NCI-H748 treated with DMSO at 0.1 percent for 48 hours (cell line): Measurements from ENCODE around the gene TRABD2B.

ENCODE experiments used
- DNase-seq: peaks from one replicate; lab custom pipeline; 2025; lab: John Stamatoyannopoulos, UW

The TRABD2B gene

DNA sequence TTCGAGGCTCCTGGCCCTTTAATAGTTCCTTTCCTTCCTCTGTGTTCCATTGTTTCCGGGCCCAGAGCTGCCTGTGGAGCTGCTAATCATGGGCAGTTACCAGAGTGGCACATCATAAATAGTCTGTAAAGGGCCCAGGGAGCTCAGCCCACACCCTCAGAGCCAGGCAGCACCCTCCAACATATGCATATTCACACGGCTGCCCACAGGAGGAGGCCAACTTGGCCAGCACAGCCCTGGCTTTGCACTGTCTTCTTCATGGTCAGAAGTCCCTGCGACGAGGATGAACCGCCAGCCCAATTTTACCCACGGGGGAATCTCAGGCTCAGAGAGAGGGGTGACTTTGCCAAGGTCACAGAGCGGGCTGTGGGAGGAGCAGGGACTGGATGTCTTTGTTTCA lies 172.5 kb downstream of the TRABD2B start:
- DNase-seq = no peak

DNA sequence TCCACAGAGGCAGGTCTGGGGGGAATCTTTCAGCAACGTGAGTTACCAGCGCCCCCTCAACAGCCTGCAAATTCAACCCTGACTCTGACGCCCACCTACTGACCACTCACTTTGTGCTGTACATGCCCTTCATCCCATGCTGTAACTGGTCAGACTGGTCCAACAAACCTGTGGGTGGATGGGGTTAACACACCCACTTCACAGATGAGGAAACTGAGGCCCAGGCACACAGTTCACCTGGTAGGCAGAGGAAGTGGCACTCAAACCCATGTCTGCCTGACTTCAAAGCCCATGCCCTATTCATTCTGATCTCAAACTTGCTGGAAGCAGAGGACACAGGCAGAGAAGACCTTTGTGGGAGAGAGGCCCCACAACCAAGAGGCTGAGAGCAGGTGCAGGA lies 172.9 kb downstream of the TRABD2B start:
- no peak for DNase-seq

DNA sequence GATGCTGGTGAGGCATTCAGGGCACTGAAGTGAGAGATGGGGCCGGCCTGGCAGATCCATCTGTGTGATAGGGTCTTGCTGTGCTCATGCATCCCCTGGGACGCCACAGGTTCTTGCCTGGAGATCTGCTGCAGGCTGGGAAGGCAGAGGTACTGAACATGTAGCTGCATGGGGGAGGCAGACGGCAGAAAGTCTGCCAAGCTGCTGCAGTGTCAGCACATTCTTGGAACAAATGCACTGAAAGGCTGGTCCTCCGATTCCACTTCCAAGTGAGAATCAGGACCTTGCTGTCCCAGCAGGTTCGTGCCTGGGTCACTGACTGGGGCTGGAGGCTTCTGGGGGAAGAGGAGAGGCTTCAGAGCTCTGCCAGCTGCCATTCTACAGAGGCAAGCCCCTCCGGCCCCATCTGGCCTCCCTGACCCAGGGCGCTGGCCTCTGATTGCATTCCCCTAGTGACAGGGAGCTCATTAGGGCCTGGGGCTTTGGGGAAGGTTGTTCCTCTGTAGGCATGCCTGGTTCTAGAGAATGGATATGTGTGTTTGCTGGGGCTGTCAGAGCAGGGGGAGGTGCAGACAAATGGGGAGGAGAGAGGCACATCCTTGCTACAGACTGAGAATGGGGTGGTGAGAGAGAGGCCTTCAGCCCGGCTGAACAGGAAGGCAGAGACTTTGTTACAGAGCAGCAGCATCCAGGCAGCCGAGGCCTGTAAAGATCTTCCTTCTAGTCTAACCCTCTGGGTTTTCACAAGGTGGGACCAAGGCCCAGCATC lies 174.0 kb downstream of the TRABD2B start:
- DNase-seq = no peak

DNA sequence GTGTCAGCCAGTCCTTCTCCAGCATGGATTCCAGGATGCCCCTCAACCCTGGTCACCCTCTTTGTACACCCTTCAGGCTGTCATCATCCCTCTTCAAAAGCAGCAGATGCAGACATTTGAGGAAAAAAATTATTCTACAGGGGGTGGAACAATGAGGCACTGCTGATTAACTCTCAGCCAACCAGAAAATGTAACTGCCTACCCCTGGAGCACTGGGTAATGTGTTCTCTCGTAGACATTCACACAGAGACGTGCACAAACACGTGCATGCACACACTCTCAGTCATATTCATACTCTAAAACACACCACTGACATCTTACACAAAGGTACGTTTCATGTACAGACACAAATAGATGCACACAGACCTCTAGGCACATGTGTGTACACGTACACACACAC lies 175.4 kb downstream of the TRABD2B start:
- DNase-seq = no peak

- DNase-seq = no peak
These were observed 177.7 kb downstream of the TRABD2B start for GRCh38 chr1:47819574-47819888.

DNA sequence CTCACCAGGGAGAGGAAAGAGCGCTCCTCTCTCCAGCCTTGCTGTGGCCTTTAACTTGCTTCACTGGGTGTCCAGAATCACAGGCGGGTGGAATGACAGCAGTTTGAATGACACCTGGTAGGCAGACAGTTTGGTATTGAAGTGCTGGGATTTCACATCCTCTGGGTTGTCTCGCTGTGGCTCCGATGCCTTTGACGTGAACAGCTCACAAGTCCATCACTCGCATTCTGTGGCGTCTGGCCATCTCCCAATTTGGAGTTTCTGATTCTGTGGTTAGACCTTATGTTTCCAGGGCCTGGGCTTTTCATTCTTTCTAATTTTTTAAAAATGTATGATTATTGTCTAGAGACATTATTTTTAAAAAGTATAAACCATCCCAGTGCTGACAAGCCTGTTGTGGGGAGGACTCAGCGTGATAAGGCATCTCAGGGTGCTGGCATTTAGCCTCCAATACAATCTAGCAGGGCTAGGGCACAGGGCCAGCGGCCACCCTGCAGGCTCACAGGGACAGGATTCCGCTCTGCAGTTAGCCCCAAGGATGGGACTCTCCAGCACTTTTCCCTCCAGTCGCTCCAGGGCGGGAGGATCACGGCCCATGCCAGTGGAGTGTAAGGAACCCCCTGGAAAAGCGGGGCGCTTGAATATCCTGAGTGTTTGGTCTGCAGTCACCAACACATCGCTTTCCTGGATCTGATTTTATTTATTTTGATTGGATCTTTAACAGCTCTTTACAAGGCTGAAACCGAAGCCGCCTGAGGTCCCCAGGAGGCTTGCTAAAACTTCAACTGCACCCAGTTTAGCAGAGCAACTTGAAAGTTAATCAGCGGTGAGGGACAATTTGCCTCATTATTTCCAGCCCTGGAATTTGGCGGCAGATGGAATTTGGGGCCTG lies 178.3 kb downstream of the TRABD2B start:
- DNase-seq = no peak

- DNase-seq = no peak
These were observed 179.3 kb downstream of the TRABD2B start for GRCh38 chr1:47817861-47818260.

- DNase-seq = no peak
These were observed 180.7 kb downstream of the TRABD2B start for GRCh38 chr1:47816325-47817071.

- no peak for DNase-seq
These were observed 182.4 kb downstream of the TRABD2B start for GRCh38 chr1:47814612-47815395.

DNA sequence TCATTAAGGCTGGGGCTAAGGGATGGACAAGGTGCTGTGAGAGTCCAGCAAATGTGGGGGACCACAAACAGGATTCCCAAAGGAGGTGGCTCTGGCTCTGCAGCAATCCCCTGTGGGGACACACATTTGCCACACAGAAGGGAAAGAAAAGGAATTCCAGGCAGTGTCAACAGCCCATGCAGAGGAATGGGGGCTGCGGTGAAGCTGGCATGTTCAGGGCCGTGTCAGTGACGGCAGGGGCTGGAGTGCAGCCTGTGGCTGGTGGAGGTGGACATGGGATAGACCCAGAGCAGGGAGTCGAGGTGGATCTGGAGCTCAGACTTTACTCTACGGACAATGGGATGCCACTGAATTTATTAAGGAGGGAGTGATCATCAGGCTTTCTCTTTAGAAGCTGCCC lies 183.2 kb downstream of the TRABD2B start:
- no peak for DNase-seq

DNA sequence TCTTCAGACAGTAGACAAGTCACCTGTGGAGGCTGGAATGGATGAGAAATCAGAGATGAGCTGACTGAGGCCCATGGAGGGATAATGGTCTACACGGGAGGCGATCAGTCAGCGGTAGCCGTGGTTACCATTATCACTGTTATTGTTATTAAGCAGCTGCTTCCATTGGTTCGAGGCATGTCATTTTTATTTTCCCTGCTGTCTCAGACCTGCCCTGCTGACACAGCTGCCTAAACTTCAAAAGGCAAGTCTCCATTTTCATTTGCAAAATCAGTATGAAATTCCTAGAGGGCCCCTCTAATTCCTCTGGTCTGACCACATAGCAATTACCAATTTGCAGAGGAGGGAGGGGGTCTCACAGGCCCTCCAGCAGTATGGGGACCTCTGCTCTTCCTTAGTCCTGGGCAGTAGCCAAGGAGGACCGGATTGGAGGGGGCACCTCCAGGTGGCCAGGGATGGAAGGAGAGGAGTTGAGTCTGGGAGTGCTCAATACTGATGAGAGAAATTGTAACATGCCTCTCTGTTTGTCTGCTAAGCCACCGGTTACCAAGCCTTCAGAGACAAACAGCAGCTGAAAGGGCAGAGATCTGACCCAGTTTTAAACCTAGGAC lies 184.2 kb downstream of the TRABD2B start:
- peak; percentile 55 for DNase-seq

DNA sequence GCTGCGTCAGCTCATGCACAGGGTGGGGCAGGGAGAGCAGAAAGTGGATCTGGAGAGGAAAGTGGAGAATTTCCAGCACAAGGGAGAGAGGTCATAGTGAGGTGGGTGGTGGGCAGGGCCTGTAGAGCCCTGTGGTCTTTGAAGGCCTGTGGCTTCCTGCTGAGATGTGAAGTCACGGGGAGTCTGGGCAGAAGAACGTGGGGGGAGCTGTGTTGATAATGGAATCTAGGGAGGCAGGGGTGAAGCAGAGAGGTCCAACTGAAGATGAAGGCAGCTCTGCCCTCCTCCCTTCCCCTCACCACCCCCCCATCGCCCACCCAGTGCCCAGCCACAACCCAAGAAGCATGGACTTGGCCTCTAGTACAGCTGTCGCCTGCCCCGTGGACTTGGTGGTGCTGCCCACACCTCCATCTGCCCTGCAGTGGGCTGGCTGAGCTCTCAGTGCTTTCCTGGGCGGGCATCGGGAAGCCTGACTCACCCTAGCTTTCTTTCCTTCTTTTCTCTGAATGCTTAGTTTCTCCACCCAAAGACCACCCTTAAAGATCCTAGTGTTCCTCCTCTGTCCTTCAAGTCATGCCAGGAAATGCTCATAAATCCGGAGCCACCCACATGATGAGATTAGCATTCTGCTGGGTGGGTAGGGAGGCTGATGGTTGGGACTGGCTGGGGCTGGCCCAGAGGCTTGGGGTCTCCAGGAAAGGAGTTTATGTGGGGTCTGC lies 186.1 kb downstream of the TRABD2B start:
- DNase-seq = no peak

DNA sequence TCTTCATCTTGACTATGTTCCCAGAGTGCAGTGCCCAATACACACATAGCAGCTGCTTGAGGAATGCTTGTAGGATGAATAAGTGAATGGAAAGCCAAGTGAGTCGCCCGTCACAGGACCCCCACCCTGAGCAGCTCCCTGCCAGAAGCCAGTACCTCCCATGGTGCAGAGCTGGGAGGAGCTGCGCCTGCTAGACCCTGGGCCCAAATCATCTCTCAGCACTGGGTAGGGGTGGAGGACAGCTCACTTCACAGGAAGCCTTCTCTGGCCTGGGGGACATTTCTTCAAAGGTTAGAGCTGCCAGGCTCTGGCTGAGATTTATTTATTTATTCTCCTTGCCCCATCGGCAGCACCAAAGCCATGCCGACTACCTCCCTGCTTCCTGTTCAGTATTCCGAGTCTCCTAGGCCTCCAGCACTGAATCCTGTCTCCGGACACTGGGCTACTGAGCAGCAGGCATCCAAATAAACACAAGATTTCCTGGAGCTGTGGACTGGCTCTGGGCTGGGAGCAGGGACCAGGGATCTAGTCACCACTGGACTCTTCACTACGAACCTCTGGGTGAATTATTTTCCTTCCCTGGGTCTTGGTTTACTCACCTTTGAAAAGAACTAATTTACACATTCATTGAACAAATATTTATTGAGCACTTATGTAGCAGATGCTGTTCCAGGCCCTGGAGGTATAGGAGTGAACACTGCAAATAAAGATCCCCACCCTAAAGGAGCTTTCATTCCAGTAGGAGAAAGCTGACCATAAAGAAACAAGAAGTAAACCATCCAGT lies 187.7 kb downstream of the TRABD2B start:
- DNase-seq = peak; percentile 90

DNA sequence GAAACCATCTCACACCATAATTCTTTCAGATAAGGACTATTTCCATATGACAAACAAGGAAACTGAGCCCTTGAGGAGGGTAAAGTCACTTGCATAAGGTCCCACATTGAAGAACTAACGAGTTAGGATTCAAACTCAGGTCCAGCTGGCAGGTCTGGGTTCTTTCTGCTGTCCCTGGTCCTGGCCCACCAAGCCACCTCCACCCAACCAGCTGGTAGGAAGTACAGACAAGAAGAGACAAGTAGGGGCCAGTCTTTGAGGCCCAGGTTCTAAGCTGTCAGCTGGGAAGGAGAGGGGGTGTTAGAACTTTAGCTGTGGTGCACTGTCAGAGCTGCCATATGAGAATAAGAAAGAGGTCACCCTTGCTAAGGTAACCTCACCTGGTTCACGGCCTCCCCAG lies 188.6 kb downstream of the TRABD2B start:
- no peak for DNase-seq

DNA sequence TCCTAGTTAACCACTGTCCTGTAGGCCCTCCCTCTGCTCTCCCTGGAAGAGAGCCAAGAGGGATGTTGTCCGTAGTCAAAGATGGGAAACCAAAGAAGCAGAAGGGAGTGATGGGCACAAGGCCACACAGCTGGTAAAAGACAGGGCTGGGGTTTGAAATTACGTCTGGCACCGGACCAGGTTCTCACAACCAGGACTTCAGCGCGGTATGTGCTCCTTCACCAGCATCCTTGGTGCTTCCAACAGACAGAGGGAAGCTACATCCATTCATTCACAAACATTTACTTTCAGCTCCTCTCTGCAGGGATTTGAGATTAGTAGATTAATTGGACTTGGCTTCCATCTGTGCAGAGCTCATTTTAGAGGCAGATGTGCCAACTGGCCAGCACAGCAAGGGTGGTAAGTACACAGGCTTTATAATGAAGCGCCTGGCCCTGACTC lies 191.2 kb downstream of the TRABD2B start:
- DNase-seq = peak; percentile 66

DNA sequence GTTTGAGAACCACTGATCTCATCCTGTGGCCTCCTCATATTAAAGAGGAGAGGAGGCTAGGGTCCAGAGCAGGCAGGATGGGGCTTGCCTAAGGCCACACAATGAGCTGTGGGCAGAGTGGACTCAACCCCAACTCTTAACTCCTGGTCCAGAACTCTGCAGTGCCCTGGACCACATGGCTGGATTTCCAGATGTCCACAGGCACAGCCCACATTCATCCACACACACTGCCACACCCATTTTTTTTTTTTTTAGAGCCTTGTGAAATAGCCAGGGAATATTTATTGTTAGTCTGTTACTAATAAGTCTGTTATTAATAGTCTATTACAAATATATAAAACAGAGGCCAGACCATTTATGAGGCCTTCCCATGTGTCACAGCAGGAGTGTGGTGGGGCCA lies 192.2 kb downstream of the TRABD2B start:
- no peak for DNase-seq

DNA sequence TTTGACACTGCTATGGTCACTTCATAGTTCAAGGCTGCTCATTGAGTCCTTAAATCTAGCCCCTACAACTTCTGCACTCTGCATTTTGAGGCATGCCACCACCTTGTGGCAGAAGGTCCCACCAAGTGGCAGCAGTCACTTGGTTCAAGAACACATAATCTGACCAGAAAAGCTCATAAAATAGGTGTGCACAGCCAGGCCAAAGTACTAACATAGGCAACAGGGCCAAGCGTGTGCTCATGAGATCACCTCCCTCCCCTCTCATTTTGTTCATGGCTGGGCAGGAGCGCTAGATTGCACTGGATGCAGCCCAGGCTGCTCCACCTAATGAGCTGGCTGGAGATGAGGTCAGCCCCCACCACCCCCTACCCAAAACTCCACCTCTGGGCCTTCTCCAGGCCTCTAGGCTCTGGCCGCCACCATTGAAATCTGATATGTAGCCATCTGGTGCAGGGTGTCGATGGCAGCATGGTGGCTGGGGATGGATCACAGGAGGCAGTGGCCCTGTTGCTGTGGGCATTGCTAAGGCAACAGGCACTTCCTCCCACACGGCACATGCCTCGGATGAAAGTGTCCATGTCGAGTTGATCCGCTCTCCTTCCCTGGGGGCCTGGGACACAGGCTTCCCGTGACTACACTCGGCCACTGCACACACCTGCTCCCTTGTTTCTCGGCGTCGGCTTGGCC lies 193.2 kb downstream of the TRABD2B start:
- DNase-seq = no peak

GRCh38 chr1:47797575-47797974 lies 199.6 kb downstream of the TRABD2B start:
- DNase-seq = peak; percentile 17

GRCh38 chr1:47796626-47797025 lies 200.6 kb downstream of the TRABD2B start:
- DNase-seq = no peak
